Caki2 (cell line): ENCODE data around the gene CCNYL1. TPM values are rescaled to one million over a fixed set of nuclear protein-coding genes. Genes with fewer than 3 reads are reported as not detected.

Source experiments
- total RNA-seq: library from RNA; depleted of rRNA; stranded (reverse); fragments of >200 nt; shearing (Covaris generic); gene quantifications from 2 replicates; pipeline ENCODE4 v1.2.3, GENCODE V29; 2014; ENCODE audit warnings: low replicate concordance; rRNA removed

CCNYL1 gene
- total RNA-seq, 1 experiment from 2014 or later, result 93.6 TPM

Other genes with a start within 250 kb of the CCNYL1 start
- gene CREB1, start 181.7 kb upstream of the CCNYL1 start, total RNA-seq, result 8.5 and 31.0 TPM in 2 replicates
- gene METTL21A, start 86.2 kb upstream of the CCNYL1 start, total RNA-seq, result 145 and 161 TPM in 2 replicates
- 4.0 TPM in 2 replicates for gene FZD5, start 58.3 kb downstream of the CCNYL1 start, total RNA-seq